Transverse colon (tissue), 4 donors: Measurements from ENCODE around the gene TRIM8. TPM values are rescaled to one million over a fixed set of nuclear protein-coding genes. Genes with fewer than 3 reads are reported as not detected.

ENCODE experiments used
- DNase-seq: peaks from one replicate; pipeline ENCODE4 v3.0.0-alpha.2; 2019
- H3K27ac ChIP-seq, 4 donors: fragments of 200-600 bp; sonication (generic); 2 replicates each; pipeline ENCODE4 v1.5.1; 2016 to 2018; ENCODE audit warnings: inconsistent platforms in 4 of 4
- H3K27me3 ChIP-seq: fragments of 200-600 bp; sonication (generic); 2 replicates; pipeline ENCODE4 v1.5.1; 2017; ENCODE audit warnings: inconsistent platforms
- H3K36me3 ChIP-seq, 4 donors: fragments of 200-600 bp; sonication (generic); 2 replicates each; pipeline ENCODE4 v1.5.1; 2017 to 2019; ENCODE audit warnings: inconsistent platforms in 4 of 4
- H3K4me1 ChIP-seq, 4 donors: fragments of 200-600 bp; sonication (generic); 2 replicates each; pipeline ENCODE4 v1.5.1; 2017 to 2020; ENCODE audit warnings: inconsistent platforms in 4 of 4
- H3K4me3 ChIP-seq, 4 donors: fragments of 200-600 bp; sonication (generic); 1 replicate in 1 of 4; 2 replicates in 3 of 4; pipeline versions ENCODE4 v1.5.1 to v1.6.1; 2017 to 2019; ENCODE audit warnings: inconsistent platforms in 4 of 4
- H3K9me3 ChIP-seq, 2 donors: fragments of 200-600 bp; sonication (generic); 2 replicates each; pipeline ENCODE4 v1.5.1; 2017 to 2019; ENCODE audit warnings: inconsistent platforms in 2 of 2
- CTCF ChIP-seq, 5 experiments: fragments of 200-600 bp in 3 of 5; fragments of 450-650 bp in 2 of 5; sonication (generic) in 3 of 5; IDR thresholded peaks; 1 replicate in 2 of 5; 2 replicates in 3 of 5; pipeline ENCODE4 v1.5.1; 2016 to 2017; ENCODE audit warnings: antibody characterized with exemption in 5 of 5, inconsistent platforms in 3 of 5, mild to moderate bottlenecking in 2 of 5, moderate library complexity in 1 of 5
- EP300 ChIP-seq: sonication (generic); formaldehyde crosslinking; IDR thresholded peaks from one replicate; pipeline ENCODE4 v1.6.1; 2017; ENCODE audit warnings: antibody characterized with exemption, low read depth
- POLR2A ChIP-seq: fragments of 450-650 bp; IDR thresholded peaks from one replicate; pipeline ENCODE4 v1.6.1; 2016; ENCODE audit warnings: antibody characterized with exemption, mild to moderate bottlenecking, moderate library complexity
- POLR2AphosphoS5 ChIP-seq, 3 donors: sonication (generic); formaldehyde crosslinking; IDR thresholded peaks; one replicate each; pipeline ENCODE4 v1.6.1; 2016; ENCODE audit warnings: antibody characterized with exemption in 3 of 3
- WGBS, 2 donors: methylation state at CpG; one replicate each; pipeline ENCODE4 v1.1.5; 2018; ENCODE audit warnings: low coverage in 1 of 2; 5-methylcytosine and 5-hydroxymethylcytosine counted together
- in situ Hi-C, 4 donors: fragments of 200-750 bp; cut with MboI; loops; one replicate each; pipeline versions ENCODE4 v1.15.0 to v1.15.1; 2017; ENCODE audit warnings: low sequenced_read_pairs in 3 of 4, low pct_ligation_motif_present in 1 of 4, low pct_unique_long_range_greater_than_20kb in 1 of 4
- intact Hi-C: fragments of 100-400 bp; cut with DNase I; formaldehyde crosslinking; loops from one replicate; pipeline ENCODE4 v1.15.1; 2023; ENCODE audit warnings: low total_unique reads
- total RNA-seq, 4 donors: library from RNA; depleted of rRNA; stranded (reverse); fragments of >200 nt; gene quantifications; one replicate each; pipeline ENCODE4 v1.1.0, GENCODE V29; 2016

Gene TRIM8
- total RNA-seq, 4 donors from 2014 or later: 59.1 to 108 (median 66.8) TPM

GRCh38 chr10:102624094-102624493 is 20.2 kb upstream of the TRIM8 start:
- no peak for DNase-seq
- in situ Hi-C loops (no loop called here), intact Hi-C loops (no loop called here)
- H3K36me3 ChIP-seq: no peaks in the 10 kb centered on the region
- 85 to 88% methylated on average over 3 of the region's 3 CpGs for WGBS, 2 donors
- no peaks in the 10 kb centered on the region for H3K27me3 ChIP-seq
- no peak overlapping the region for H3K27ac ChIP-seq
- H3K4me1 ChIP-seq: peaks cover 43 to 58% (median 51%) of the 10 kb centered on the region in 4 donors
- TF ChIP-seq POLR2A: no peak
- no peak for TF ChIP-seq POLR2AphosphoS5 (IDR thresholded peaks at IDR 0.05)
- TF ChIP-seq CTCF (IDR thresholded peaks at IDR 0.05): no peak
- TF ChIP-seq EP300: no peak
- no peaks in the 10 kb centered on the region for H3K9me3 ChIP-seq
- H3K4me3 ChIP-seq: no peak overlapping the region

GRCh38 chr10:102624751-102625645 is 19.3 kb upstream of the TRIM8 start:
- no peaks in the 10 kb centered on the region for H3K36me3 ChIP-seq
- H3K4me3 ChIP-seq: no peak overlapping the region
- in situ Hi-C loops: no loop called here
- H3K9me3 ChIP-seq: no peaks in the 10 kb centered on the region
- 80 to 87% methylated on average over 7 to 12 of the region's 12 CpGs for WGBS, 2 donors
- peak overlapping the region in 2 of 4 donors; percentile 27 to 88 for H3K27ac ChIP-seq
- no peak for DNase-seq
- intact Hi-C loops: no loop called here
- peaks cover 37 to 58% (median 50%) of the 10 kb centered on the region in 4 donors for H3K4me1 ChIP-seq
- H3K27me3 ChIP-seq: no peaks in the 10 kb centered on the region
- TF ChIP-seq POLR2AphosphoS5 (IDR thresholded peaks at IDR 0.05) (no peak), POLR2A (no peak), EP300 (no peak), CTCF (IDR thresholded peaks at IDR 0.05) (no peak)

GRCh38 chr10:102626026-102626685 is 18.1 kb upstream of the TRIM8 start:
- no peaks in the 10 kb centered on the region for H3K36me3 ChIP-seq
- peaks cover 26 to 56% (median 43%) of the 10 kb centered on the region in 4 donors for H3K4me1 ChIP-seq
- in situ Hi-C loops (no loop called here), intact Hi-C loops (no loop called here)
- peak overlapping the region; percentile 82 to 93 (median 87) for H3K27ac ChIP-seq
- DNase-seq: no peak
- H3K27me3 ChIP-seq: no peaks in the 10 kb centered on the region
- TF ChIP-seq POLR2AphosphoS5 (IDR thresholded peaks at IDR 0.05) (no peak), CTCF (IDR thresholded peaks at IDR 0.05) (no peak), POLR2A (no peak), EP300 (no peak)
- WGBS, 2 donors: 88 to 90% methylated on average over 5 to 10 of the region's 10 CpGs
- H3K4me3 ChIP-seq: no peak overlapping the region
- H3K9me3 ChIP-seq: no peaks in the 10 kb centered on the region

- intact Hi-C loops: no loop called here
- H3K4me1 ChIP-seq: peaks cover 26 to 52% (median 41%) of the 10 kb centered on the region in 4 donors
- TF ChIP-seq POLR2AphosphoS5 (IDR thresholded peaks at IDR 0.05) (no peak), POLR2A (no peak), EP300 (no peak)
- H3K36me3 ChIP-seq: no peaks in the 10 kb centered on the region
- WGBS, 2 donors: 76% methylated on average over 12 of the region's 12 CpGs; no CpG with 5 or more reads in 1 of the 2 donors
- no peaks in the 10 kb centered on the region for H3K9me3 ChIP-seq
- in situ Hi-C loops: no loop called here
- H3K4me3 ChIP-seq: no peak overlapping the region
- no peak for DNase-seq
- no peaks in the 10 kb centered on the region for H3K27me3 ChIP-seq
- H3K27ac ChIP-seq: peak overlapping the region; percentile 82 to 93 (median 87)
These were observed 17.0 kb upstream of the TRIM8 start for GRCh38 chr10:102627291-102627735.
